ENCODE measurements around the gene NOP58. TPM values are rescaled to one million over a fixed set of nuclear protein-coding genes. Genes with fewer than 3 reads are reported as not detected.
"Not testable (repeated sequence)": the region's sequence is repeated elsewhere in the genome, so short reads cannot be mapped to it uniquely, and the experiment has no call there.

Gene NOP58
- total RNA-seq, 6 donors from 2014 or later = 31.2 to 73.3 (median 46.5) TPM

DNA sequence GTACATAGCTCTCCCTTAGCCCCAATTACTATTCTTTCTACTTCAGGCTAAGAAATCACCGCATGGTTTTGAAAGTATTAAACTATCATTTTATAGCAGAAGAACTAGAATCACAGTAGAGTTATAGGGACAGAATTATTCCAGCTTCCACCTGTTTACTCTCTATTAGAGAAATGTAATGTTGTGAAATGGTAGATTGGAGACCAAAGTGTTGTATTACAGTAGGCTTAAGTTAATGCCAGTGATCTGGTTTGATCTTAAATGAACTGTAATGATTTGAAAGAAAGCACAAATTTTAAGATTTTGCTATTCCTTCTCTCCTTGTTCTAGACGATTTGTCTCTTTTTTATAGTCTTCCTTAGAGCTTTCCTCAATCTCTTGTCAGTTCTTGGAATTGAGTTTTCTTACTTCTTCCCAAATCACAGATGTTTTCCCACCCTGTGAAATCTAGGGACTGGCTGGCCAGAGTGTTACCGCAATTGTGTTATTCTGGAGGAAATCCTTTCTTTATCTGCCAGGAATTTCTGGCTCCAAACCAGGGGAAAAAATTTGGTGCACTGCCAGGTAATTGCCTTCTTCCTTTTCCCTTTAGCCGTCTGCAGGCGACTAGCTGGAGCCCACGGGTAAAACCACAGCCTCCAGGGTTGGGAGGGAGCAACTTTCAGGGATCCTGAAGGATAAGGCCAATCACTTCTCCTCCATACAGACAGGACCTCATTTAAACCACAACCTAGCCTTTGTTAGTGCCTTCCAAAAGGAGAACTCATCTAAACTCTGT, 51.7 kb downstream of the NOP58 start:
- Histone ChIP-seq H3K27me3 (no peaks in the 10 kb centered on the region), H3K4me3 (no peak overlapping the region), H3K4me1 (peaks cover 0 to 13% (median 11%) of the 10 kb centered on the region in 4 donors), H3K36me3 (no peaks in the 10 kb centered on the region), H3K27ac (peak overlapping the region in 2 of 4 donors; percentile 20 to 71), H3K9me3 (no peaks in the 10 kb centered on the region)
- DNase-seq (peak in 1 of 2 donors; percentile 40), ATAC-seq (ENCODE audit: low FRiP score in 2 of 2) (peak in 1 of 2 donors; percentile 81)
- WGBS, 2 donors = 19 to 21% methylated on average over 6 of the region's 6 CpGs
- peak; percentile 28 to 85 for TF ChIP-seq POLR2AphosphoS5 (IDR thresholded peaks at IDR 0.05)
- TF ChIP-seq, protein P1, sequence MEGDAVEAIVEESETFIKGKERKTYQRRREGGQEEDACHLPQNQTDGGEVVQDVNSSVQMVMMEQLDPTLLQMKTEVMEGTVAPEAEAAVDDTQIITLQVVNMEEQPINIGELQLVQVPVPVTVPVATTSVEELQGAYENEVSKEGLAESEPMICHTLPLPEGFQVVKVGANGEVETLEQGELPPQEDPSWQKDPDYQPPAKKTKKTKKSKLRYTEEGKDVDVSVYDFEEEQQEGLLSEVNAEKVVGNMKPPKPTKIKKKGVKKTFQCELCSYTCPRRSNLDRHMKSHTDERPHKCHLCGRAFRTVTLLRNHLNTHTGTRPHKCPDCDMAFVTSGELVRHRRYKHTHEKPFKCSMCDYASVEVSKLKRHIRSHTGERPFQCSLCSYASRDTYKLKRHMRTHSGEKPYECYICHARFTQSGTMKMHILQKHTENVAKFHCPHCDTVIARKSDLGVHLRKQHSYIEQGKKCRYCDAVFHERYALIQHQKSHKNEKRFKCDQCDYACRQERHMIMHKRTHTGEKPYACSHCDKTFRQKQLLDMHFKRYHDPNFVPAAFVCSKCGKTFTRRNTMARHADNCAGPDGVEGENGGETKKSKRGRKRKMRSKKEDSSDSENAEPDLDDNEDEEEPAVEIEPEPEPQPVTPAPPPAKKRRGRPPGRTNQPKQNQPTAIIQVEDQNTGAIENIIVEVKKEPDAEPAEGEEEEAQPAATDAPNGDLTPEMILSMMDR (IDR thresholded peaks at IDR 0.05) = no peak
- TF ChIP-seq POLR2A (IDR thresholded peaks at IDR 0.05) = no peak
- peak in 3 of 4 donors; percentile 44 to 57 (median 49) for TF ChIP-seq EP300 (IDR thresholded peaks at IDR 0.05)

DNA sequence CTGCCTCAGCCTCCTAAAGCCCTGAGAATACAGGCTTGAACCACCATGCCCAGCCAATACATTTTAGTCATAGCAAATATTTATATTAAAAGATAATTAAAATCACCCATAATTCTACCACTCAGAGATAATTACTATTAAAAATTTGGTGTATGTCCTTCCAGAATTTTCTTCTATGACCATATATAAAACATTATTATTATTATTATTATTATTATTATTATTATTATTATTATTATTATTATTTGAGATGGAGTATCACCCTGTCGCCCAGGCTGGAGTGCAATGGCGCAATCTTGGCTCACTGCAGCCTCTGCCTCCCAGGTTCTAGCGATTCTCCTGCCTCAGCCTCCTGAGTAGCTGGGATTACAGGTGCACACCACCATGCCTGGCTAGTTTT, 54.8 kb downstream of the NOP58 start:
- H3K27ac ChIP-seq; DNase-seq; H3K36me3 ChIP-seq; H3K4me3 ChIP-seq; H3K9me3 ChIP-seq; ATAC-seq (ENCODE audit: low FRiP score in 2 of 2); H3K27me3 ChIP-seq: not testable (repeated sequence)
- peaks cover 0 to 12% (median 11%) of the 10 kb centered on the region in 4 donors for H3K4me1 ChIP-seq
- WGBS, 2 donors = 98% methylated on average over 3 of the region's 3 CpGs

DNA sequence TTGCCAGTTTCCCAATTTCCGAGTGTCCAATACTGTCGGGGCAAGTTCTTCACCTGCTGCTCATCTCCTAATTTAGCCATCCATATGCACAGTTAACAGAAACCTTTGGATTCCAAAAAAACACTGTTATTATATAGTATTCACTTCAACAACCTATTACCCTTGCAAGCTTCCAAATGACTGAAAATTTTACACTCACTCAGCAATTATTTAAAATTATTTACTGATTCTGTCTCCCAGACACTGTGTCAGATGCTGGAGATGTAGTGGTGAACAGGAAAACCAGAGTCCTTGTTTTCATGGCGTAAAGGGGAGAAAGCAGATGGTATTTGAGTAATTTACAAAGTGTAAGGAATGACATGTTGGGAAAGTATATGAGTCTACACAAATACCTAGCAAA, 56.9 kb downstream of the NOP58 start:
- Histone ChIP-seq H3K36me3 (no peaks in the 10 kb centered on the region), H3K27me3 (no peaks in the 10 kb centered on the region), H3K4me3 (no peak overlapping the region), H3K27ac (no peak overlapping the region), H3K4me1 (peaks cover 0 to 6% (median 6%) of the 10 kb centered on the region in 4 donors), H3K9me3 (no peaks in the 10 kb centered on the region)
- no peak for DNase-seq
- TF ChIP-seq POLR2A (IDR thresholded peaks at IDR 0.05) (no peak), POLR2AphosphoS5 (IDR thresholded peaks at IDR 0.05) (no peak), EP300 (IDR thresholded peaks at IDR 0.05) (no peak)
- TF ChIP-seq, protein P1 (IDR thresholded peaks at IDR 0.05) = no peak
- ATAC-seq (ENCODE audit: low FRiP score in 2 of 2) = no peak
- WGBS, 2 donors = 95 to 99% methylated on average over 3 of the region's 3 CpGs

DNA sequence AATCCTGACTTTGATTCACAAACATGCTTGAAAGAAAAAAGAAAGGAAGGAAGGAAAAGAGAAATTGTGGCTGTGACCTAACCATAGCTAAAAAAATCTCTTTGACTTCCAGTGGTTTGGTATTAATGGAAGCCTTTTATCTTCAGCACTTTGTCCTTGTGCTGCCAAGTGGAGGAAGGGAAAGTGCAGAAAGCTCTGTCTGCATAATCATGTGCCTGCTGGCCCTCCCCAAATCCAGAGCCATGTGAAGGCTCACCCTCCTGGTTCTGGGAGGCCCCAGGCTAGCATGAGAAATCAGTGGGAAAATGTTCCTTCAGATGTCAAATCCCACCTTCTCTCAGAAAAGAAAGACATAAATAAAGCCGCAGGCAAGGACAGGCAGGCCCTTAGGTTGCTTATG, 62.3 kb downstream of the NOP58 start:
- TF ChIP-seq POLR2AphosphoS5 (IDR thresholded peaks at IDR 0.05) = no peak
- no peak for TF ChIP-seq EP300 (IDR thresholded peaks at IDR 0.05)
- no peak overlapping the region for H3K27ac ChIP-seq
- 82 to 92% methylated on average over 1 of the region's 1 CpG for WGBS, 2 donors
- no peaks in the 10 kb centered on the region for H3K9me3 ChIP-seq
- H3K4me1 ChIP-seq = no peaks in the 10 kb centered on the region
- DNase-seq (no peak), ATAC-seq (ENCODE audit: low FRiP score in 2 of 2) (no peak)
- H3K27me3 ChIP-seq = no peaks in the 10 kb centered on the region
- H3K4me3 ChIP-seq = no peak overlapping the region
- no peaks in the 10 kb centered on the region for H3K36me3 ChIP-seq

DNA sequence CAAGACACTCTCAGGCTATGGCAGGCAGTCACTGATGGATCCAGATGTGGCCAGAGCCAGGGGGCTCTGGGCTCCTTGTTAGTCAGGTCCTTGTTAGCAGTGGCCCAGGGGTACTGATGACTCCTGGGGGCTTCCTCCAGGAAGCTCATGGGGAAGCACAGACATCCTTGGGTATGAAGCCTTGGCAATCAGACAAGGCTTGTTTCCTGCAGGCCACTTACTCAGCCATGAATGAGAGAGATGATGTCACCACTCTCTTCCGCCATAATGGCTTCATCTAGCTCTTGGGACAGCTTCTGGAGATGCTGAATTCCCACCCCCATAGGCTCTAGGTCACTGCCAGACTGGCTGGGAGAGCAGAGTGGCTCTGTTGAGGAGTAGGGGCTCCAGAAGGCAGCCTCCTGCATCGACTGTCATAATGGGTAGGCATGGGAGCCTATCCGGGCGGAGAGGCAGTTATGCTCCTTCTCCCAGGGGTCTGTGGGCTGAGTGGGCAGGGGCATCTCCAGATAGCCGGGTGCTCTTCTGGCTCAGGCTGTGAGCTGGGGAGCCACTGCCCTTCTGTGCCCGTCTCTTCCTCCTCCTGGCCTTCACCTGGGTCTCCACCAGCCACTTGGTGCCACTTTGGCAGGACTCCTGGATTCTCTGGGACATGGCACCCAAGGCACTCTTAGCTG, 70.4 kb downstream of the NOP58 start:
- 81% methylated on average over 6 of the region's 6 CpGs; no CpG with 5 or more reads in 1 of the 2 donors for WGBS, 2 donors
- ATAC-seq (ENCODE audit: low FRiP score in 2 of 2) (peak in 1 of 2 donors; percentile 59), DNase-seq (no peak)
- Histone ChIP-seq H3K9me3 (no peaks in the 10 kb centered on the region), H3K27me3 (no peaks in the 10 kb centered on the region), H3K4me3 (no peak overlapping the region), H3K27ac (no peak overlapping the region), H3K4me1 (peaks cover 0 to 6% (median 0%) of the 10 kb centered on the region in 4 donors), H3K36me3 (no peaks in the 10 kb centered on the region)
- TF ChIP-seq, protein P1 (IDR thresholded peaks at IDR 0.05) = no peak
- no peak for TF ChIP-seq POLR2AphosphoS5 (IDR thresholded peaks at IDR 0.05)
- no peak for TF ChIP-seq EP300 (IDR thresholded peaks at IDR 0.05)
- TF ChIP-seq POLR2A (IDR thresholded peaks at IDR 0.05) = no peak

All from upper lobe of left lung (tissue), 6 donors.